ENCODE measurements around the gene NTMT1.
"Not testable (repeated sequence)": the region's sequence is repeated elsewhere in the genome, so short reads cannot be mapped to it uniquely, and the experiment has no call there.

NTMT1 gene

GRCh38 chr9:129655154-129655553, 29.2 kb downstream of the NTMT1 start:
- Histone ChIP-seq H3K4me3 (ENCODE audit: low read depth, low read length) (no peak overlapping the region), H3K4me1 (ENCODE audit: control insufficient read depth, insufficient read depth, low read length) (no peaks in the 10 kb centered on the region), H3K27me3 (ENCODE audit: control insufficient read depth, insufficient read depth, low read length) (no peaks in the 10 kb centered on the region), H3K36me3 (ENCODE audit: control insufficient read depth, insufficient read depth, low read length) (no peaks in the 10 kb centered on the region), H3K9ac (ENCODE audit: low read depth, low read length) (no peak overlapping the region), H3K9me3 (ENCODE audit: control insufficient read depth, insufficient read depth, low read length) (no peaks in the 10 kb centered on the region)

GRCh38 chr9:129655696-129656095, 29.7 kb downstream of the NTMT1 start:
- no peaks in the 10 kb centered on the region for H3K27me3 ChIP-seq (ENCODE audit: control insufficient read depth, insufficient read depth, low read length)
- H3K9ac ChIP-seq (ENCODE audit: low read depth, low read length) = no peak overlapping the region
- no peaks in the 10 kb centered on the region for H3K9me3 ChIP-seq (ENCODE audit: control insufficient read depth, insufficient read depth, low read length)
- no peaks in the 10 kb centered on the region for H3K36me3 ChIP-seq (ENCODE audit: control insufficient read depth, insufficient read depth, low read length)
- no peak overlapping the region for H3K4me3 ChIP-seq (ENCODE audit: low read depth, low read length)
- no peaks in the 10 kb centered on the region for H3K4me1 ChIP-seq (ENCODE audit: control insufficient read depth, insufficient read depth, low read length)

GRCh38 chr9:129656795-129657390, 30.9 kb downstream of the NTMT1 start:
- no peak overlapping the region for H3K4me3 ChIP-seq (ENCODE audit: low read depth, low read length)
- H3K27me3 ChIP-seq (ENCODE audit: control insufficient read depth, insufficient read depth, low read length) = no peaks in the 10 kb centered on the region
- no peaks in the 10 kb centered on the region for H3K4me1 ChIP-seq (ENCODE audit: control insufficient read depth, insufficient read depth, low read length)
- no peak overlapping the region for H3K9ac ChIP-seq (ENCODE audit: low read depth, low read length)
- H3K36me3 ChIP-seq (ENCODE audit: control insufficient read depth, insufficient read depth, low read length) = no peaks in the 10 kb centered on the region
- no peaks in the 10 kb centered on the region for H3K9me3 ChIP-seq (ENCODE audit: control insufficient read depth, insufficient read depth, low read length)

- no peaks in the 10 kb centered on the region for H3K9me3 ChIP-seq (ENCODE audit: control insufficient read depth, insufficient read depth, low read length)
- H3K4me1 ChIP-seq (ENCODE audit: control insufficient read depth, insufficient read depth, low read length) = peaks cover 3% of the 10 kb centered on the region
- H3K36me3 ChIP-seq (ENCODE audit: control insufficient read depth, insufficient read depth, low read length) = no peaks in the 10 kb centered on the region
- no peak overlapping the region for H3K4me3 ChIP-seq (ENCODE audit: low read depth, low read length)
- no peak overlapping the region for H3K9ac ChIP-seq (ENCODE audit: low read depth, low read length)
- H3K27me3 ChIP-seq (ENCODE audit: control insufficient read depth, insufficient read depth, low read length) = peaks cover 2% of the 10 kb centered on the region
Measured at GRCh38 chr9:129661029-129661428, 35.1 kb downstream of the NTMT1 start.

- not testable (repeated sequence) for H3K4me1 ChIP-seq (ENCODE audit: control insufficient read depth, insufficient read depth, low read length); H3K4me3 ChIP-seq (ENCODE audit: low read depth, low read length); H3K9ac ChIP-seq (ENCODE audit: low read depth, low read length); H3K9me3 ChIP-seq (ENCODE audit: control insufficient read depth, insufficient read depth, low read length); H3K36me3 ChIP-seq (ENCODE audit: control insufficient read depth, insufficient read depth, low read length); H3K27me3 ChIP-seq (ENCODE audit: control insufficient read depth, insufficient read depth, low read length)
Measured at GRCh38 chr9:129662239-129662638, 36.3 kb downstream of the NTMT1 start.

- H3K4me1 ChIP-seq (ENCODE audit: control insufficient read depth, insufficient read depth, low read length) = peaks cover 8% of the 10 kb centered on the region
- H3K9me3 ChIP-seq (ENCODE audit: control insufficient read depth, insufficient read depth, low read length) = no peaks in the 10 kb centered on the region
- peak overlapping the region; percentile 45 for H3K4me3 ChIP-seq (ENCODE audit: low read depth, low read length)
- no peaks in the 10 kb centered on the region for H3K36me3 ChIP-seq (ENCODE audit: control insufficient read depth, insufficient read depth, low read length)
- H3K9ac ChIP-seq (ENCODE audit: low read depth, low read length) = no peak overlapping the region
- H3K27me3 ChIP-seq (ENCODE audit: control insufficient read depth, insufficient read depth, low read length) = peaks cover 2% of the 10 kb centered on the region
Measured at GRCh38 chr9:129664746-129665388, 38.9 kb downstream of the NTMT1 start.

- Histone ChIP-seq H3K4me1 (ENCODE audit: control insufficient read depth, insufficient read depth, low read length) (peaks cover 8% of the 10 kb centered on the region), H3K9me3 (ENCODE audit: control insufficient read depth, insufficient read depth, low read length) (no peaks in the 10 kb centered on the region), H3K36me3 (ENCODE audit: control insufficient read depth, insufficient read depth, low read length) (no peaks in the 10 kb centered on the region), H3K27me3 (ENCODE audit: control insufficient read depth, insufficient read depth, low read length) (peaks cover 2% of the 10 kb centered on the region), H3K9ac (ENCODE audit: low read depth, low read length) (no peak within 1 kb of the TSS), H3K4me3 (ENCODE audit: low read depth, low read length) (peak within 1 kb of the TSS; percentile 58)
Measured at GRCh38 chr9:129665389-129665775, 39.4 kb downstream of the NTMT1 start, which contains the start of gene PRRX2. TSS of gene PRRX2 (plus strand) at chr9:129665647. CDS start at chr9:129665868, 221 bp downstream.

- Histone ChIP-seq H3K9me3 (ENCODE audit: control insufficient read depth, insufficient read depth, low read length) (no peaks in the 10 kb centered on the region), H3K9ac (ENCODE audit: low read depth, low read length) (no peak overlapping the region), H3K4me1 (ENCODE audit: control insufficient read depth, insufficient read depth, low read length) (peaks cover 8% of the 10 kb centered on the region), H3K36me3 (ENCODE audit: control insufficient read depth, insufficient read depth, low read length) (peaks cover 1% of the 10 kb centered on the region), H3K4me3 (ENCODE audit: low read depth, low read length) (peak overlapping the region; percentile 58), H3K27me3 (ENCODE audit: control insufficient read depth, insufficient read depth, low read length) (peaks cover 2% of the 10 kb centered on the region)
Measured at GRCh38 chr9:129665814-129666520, 40.0 kb downstream of the NTMT1 start.

- Histone ChIP-seq H3K9me3 (ENCODE audit: control insufficient read depth, insufficient read depth, low read length) (no peaks in the 10 kb centered on the region), H3K4me1 (ENCODE audit: control insufficient read depth, insufficient read depth, low read length) (peaks cover 8% of the 10 kb centered on the region), H3K36me3 (ENCODE audit: control insufficient read depth, insufficient read depth, low read length) (peaks cover 3% of the 10 kb centered on the region), H3K9ac (ENCODE audit: low read depth, low read length) (no peak overlapping the region), H3K27me3 (ENCODE audit: control insufficient read depth, insufficient read depth, low read length) (peaks cover 2% of the 10 kb centered on the region), H3K4me3 (ENCODE audit: low read depth, low read length) (peak overlapping the region; percentile 58)
Measured at GRCh38 chr9:129666575-129666974, 40.6 kb downstream of the NTMT1 start.

GRCh38 chr9:129667378-129667777, 41.4 kb downstream of the NTMT1 start:
- H3K9me3 ChIP-seq (ENCODE audit: control insufficient read depth, insufficient read depth, low read length) = no peaks in the 10 kb centered on the region
- H3K36me3 ChIP-seq (ENCODE audit: control insufficient read depth, insufficient read depth, low read length) = peaks cover 3% of the 10 kb centered on the region
- H3K9ac ChIP-seq (ENCODE audit: low read depth, low read length) = no peak overlapping the region
- no peak overlapping the region for H3K4me3 ChIP-seq (ENCODE audit: low read depth, low read length)
- peaks cover 2% of the 10 kb centered on the region for H3K27me3 ChIP-seq (ENCODE audit: control insufficient read depth, insufficient read depth, low read length)
- peaks cover 8% of the 10 kb centered on the region for H3K4me1 ChIP-seq (ENCODE audit: control insufficient read depth, insufficient read depth, low read length)

- no peak overlapping the region for H3K4me3 ChIP-seq (ENCODE audit: low read depth, low read length)
- no peak overlapping the region for H3K9ac ChIP-seq (ENCODE audit: low read depth, low read length)
- peaks cover 2% of the 10 kb centered on the region for H3K27me3 ChIP-seq (ENCODE audit: control insufficient read depth, insufficient read depth, low read length)
Measured at GRCh38 chr9:129667850-129668249, 41.9 kb downstream of the NTMT1 start.

More at GRCh38 chr9:129667850-129668249, 41.9 kb downstream of the NTMT1 start:
- peaks cover 4% of the 10 kb centered on the region for H3K4me1 ChIP-seq (ENCODE audit: control insufficient read depth, insufficient read depth, low read length)
- no peaks in the 10 kb centered on the region for H3K9me3 ChIP-seq (ENCODE audit: control insufficient read depth, insufficient read depth, low read length)
- peaks cover 3% of the 10 kb centered on the region for H3K36me3 ChIP-seq (ENCODE audit: control insufficient read depth, insufficient read depth, low read length)
